Right lobe of liver (tissue), 4 donors: ENCODE measurements around the gene KCNN3.

Experiments used
- POLR2A ChIP-seq: fragments of 450-650 bp; IDR thresholded peaks from one replicate; pipeline ENCODE4 v1.6.1; 2017; ENCODE audit warnings: antibody characterized with exemption, mild to moderate bottlenecking
- TF ChIP-seq, protein P1 (sequence below), 4 donors: fragments of 200-600 bp in 3 of 4; fragments of 450-650 bp in 1 of 4; IDR thresholded peaks; one replicate each; pipeline versions ENCODE4 v1.5.1 to v1.8.0; 2016 to 2022; ENCODE audit warnings: antibody characterized with exemption in 4 of 4, mild to moderate bottlenecking in 2 of 4
- donor health status: DM: no; HTN: no; CAD: no.
- donor health status: DM: no; HTN: no; CAD: no.
- donor health status: DM: no; HTN: yes; CAD: no.

DNA sequence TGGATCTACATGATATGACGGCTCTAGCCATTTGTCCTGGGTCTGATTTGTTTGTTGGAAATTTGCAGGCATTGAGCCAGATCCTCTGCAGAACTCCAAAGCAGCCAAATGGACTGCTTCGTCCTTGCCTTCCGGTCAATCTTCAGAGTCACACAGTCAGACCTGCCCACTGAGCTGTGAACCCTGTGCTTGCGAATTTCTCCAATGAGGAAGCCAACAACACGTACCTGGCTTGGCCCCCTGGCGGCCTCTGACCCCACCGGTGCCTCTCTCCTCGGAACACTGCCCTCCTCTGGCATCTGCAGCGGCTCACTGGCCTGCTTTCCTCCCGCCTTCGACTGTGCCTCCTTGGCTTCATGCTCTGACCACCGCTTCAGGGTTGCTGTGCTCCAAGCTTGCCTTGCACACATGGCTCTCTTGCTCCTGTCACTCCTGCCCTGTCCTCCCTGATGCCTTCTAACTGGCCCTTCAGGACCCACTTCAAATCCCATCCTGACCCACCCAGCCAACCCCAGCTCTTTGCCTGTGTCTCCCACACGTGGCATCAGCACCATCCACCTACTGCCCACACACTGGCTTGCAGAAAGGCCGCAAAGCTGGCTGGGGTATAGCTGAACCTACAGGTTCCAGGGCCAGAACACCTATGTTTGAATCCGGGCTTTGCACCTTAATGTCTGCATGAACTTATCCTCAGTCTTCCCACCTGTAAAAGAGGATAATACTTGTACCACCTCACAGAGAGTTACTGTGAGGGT, 128.2 kb downstream of the KCNN3 start:
- TF ChIP-seq, protein P1, sequence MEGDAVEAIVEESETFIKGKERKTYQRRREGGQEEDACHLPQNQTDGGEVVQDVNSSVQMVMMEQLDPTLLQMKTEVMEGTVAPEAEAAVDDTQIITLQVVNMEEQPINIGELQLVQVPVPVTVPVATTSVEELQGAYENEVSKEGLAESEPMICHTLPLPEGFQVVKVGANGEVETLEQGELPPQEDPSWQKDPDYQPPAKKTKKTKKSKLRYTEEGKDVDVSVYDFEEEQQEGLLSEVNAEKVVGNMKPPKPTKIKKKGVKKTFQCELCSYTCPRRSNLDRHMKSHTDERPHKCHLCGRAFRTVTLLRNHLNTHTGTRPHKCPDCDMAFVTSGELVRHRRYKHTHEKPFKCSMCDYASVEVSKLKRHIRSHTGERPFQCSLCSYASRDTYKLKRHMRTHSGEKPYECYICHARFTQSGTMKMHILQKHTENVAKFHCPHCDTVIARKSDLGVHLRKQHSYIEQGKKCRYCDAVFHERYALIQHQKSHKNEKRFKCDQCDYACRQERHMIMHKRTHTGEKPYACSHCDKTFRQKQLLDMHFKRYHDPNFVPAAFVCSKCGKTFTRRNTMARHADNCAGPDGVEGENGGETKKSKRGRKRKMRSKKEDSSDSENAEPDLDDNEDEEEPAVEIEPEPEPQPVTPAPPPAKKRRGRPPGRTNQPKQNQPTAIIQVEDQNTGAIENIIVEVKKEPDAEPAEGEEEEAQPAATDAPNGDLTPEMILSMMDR (IDR thresholded peaks at IDR 0.05): peak in 1 of 4 donors; percentile 7
- no peak for TF ChIP-seq POLR2A
